GM23338 (cell line): ENCODE measurements around the gene MIGA1.

ENCODE experiments used
- CTCF ChIP-seq, 2 experiments: fragments of 200-600 bp in 1 of 2; sonication (generic) in 1 of 2; conservative IDR thresholded peaks; 2 replicates each; pipeline versions ENCODE4 v1.5.1 to v1.6.1; 2016 to 2017; ENCODE audit warnings: antibody characterized with exemption in 2 of 2, low read depth in 2 of 2, mild to moderate bottlenecking in 2 of 2, moderate library complexity in 1 of 2
- ETS1 ChIP-seq: IDR thresholded peaks from 2 replicates; pipeline ENCODE4 v1.6.1; 2016; ENCODE audit warnings: antibody characterized with exemption
- EZH2 ChIP-seq: fragments of 200-600 bp; sonication (generic); IDR thresholded peaks from one replicate; pipeline ENCODE4 v1.8.0; 2017; ENCODE audit warnings: antibody characterized with exemption, mild to moderate bottlenecking, low read depth; ENCODE audit not compliant: unreplicated experiment
- REST ChIP-seq: IDR thresholded peaks from one replicate; pipeline ENCODE4 v1.6.1; 2018; ENCODE audit warnings: antibody characterized with exemption; ENCODE audit not compliant: unreplicated experiment

DNA sequence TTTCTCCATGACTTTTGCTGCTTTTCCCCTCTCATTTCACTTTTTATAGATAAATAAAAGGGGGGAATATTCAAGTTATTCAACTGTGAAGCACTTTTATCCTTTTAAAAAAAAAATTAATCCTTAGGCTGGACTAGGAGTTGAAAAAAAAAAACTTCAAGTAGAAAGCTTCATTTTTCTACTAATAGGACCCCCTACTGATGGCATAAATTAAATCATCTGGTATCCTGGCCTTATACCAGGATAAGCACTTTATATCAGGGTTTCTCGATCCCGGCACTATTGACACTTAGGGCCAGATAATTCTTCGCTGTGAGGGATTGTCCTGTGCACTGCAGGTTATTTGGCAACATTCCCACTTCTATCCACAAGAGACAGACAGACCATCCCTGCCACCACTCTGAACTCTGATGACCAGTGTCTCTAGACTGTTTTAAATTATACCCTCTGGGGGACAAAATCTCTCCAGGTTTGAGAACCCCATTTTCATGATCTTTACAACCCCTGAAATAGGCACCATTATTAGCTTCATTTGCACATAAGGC is 37.4 kb upstream of the MIGA1 start:
- TF ChIP-seq CTCF (conservative IDR thresholded peaks at IDR 0.05; ENCODE audit: low read depth in 2 of 2) (no peak), EZH2 (no peak), REST (no peak), ETS1 (no peak)
